KG1 (cell line): ENCODE data around the gene CCPG1.

ENCODE experiments used
- DNase-seq: peaks from one replicate; lab custom pipeline; 2025; lab: John Stamatoyannopoulos, UW

Gene CCPG1

GRCh38 chr15:55387027-55387426, 21.1 kb downstream of the CCPG1 start:
- DNase-seq = no peak

- DNase-seq = no peak
These were observed 24.5 kb downstream of the CCPG1 start for GRCh38 chr15:55383687-55384086.

GRCh38 chr15:55381595-55381994, 26.6 kb downstream of the CCPG1 start:
- no peak for DNase-seq

GRCh38 chr15:55379095-55379494, 29.1 kb downstream of the CCPG1 start:
- DNase-seq = no peak

GRCh38 chr15:55372701-55373440, 35.3 kb downstream of the CCPG1 start:
- no peak for DNase-seq

GRCh38 chr15:55366981-55367380, 41.2 kb downstream of the CCPG1 start:
- no peak for DNase-seq

GRCh38 chr15:55362641-55363040, 45.5 kb downstream of the CCPG1 start:
- no peak for DNase-seq

- no peak for DNase-seq
These were observed 47.1 kb downstream of the CCPG1 start for GRCh38 chr15:55361048-55361447.

GRCh38 chr15:55360256-55360655, 47.9 kb downstream of the CCPG1 start:
- DNase-seq = no peak

- no peak for DNase-seq
These were observed 49.7 kb downstream of the CCPG1 start for GRCh38 chr15:55358471-55358870.

GRCh38 chr15:55357774-55358173, 50.4 kb downstream of the CCPG1 start:
- no peak for DNase-seq

- no peak for DNase-seq
These were observed 51.1 kb downstream of the CCPG1 start for GRCh38 chr15:55356985-55357585.

- no peak for DNase-seq
These were observed 55.1 kb downstream of the CCPG1 start for GRCh38 chr15:55353025-55353424.

- DNase-seq = no peak
These were observed 58.9 kb downstream of the CCPG1 start for GRCh38 chr15:55349282-55349681.

GRCh38 chr15:55348281-55348778, 59.8 kb downstream of the CCPG1 start:
- DNase-seq = no peak

GRCh38 chr15:55344206-55344605, 64.0 kb downstream of the CCPG1 start:
- no peak for DNase-seq

GRCh38 chr15:55343168-55343567, 65.0 kb downstream of the CCPG1 start:
- no peak for DNase-seq

GRCh38 chr15:55337160-55337559, 71.0 kb downstream of the CCPG1 start:
- DNase-seq = no peak

- DNase-seq = no peak
These were observed 73.2 kb downstream of the CCPG1 start for GRCh38 chr15:55334997-55335396.

- no peak for DNase-seq
These were observed 73.8 kb downstream of the CCPG1 start for GRCh38 chr15:55334371-55334770.

- no peak for DNase-seq
These were observed 80.8 kb downstream of the CCPG1 start for GRCh38 chr15:55327387-55327786.

GRCh38 chr15:55322467-55322866, 85.7 kb downstream of the CCPG1 start:
- DNase-seq = no peak

- DNase-seq = no peak
These were observed 87.2 kb downstream of the CCPG1 start for GRCh38 chr15:55320963-55321362.

GRCh38 chr15:55320238-55320550, 88.0 kb downstream of the CCPG1 start:
- no peak for DNase-seq
